NB4 (cell line): ENCODE measurements around the gene PLA2G2F.

Experiments used
- MYC ChIP-seq: IDR thresholded peaks from 2 replicates; pipeline ENCODE4 v1.6.1; 2011; ENCODE audit warnings: low read depth, low read length
- POLR2A ChIP-seq: IDR thresholded peaks from 2 replicates; pipeline ENCODE4 v1.6.1; 2011; ENCODE audit warnings: mild to moderate bottlenecking; ENCODE audit not compliant: insufficient read length; ENCODE audit errors: extremely low read depth
- TF ChIP-seq, protein P1 (sequence below): IDR thresholded peaks from one replicate; pipeline ENCODE4 v1.5.1; 2012; ENCODE audit warnings: low read depth, low read length
- TF ChIP-seq, protein P2 (sequence below): IDR thresholded peaks from 2 replicates; pipeline ENCODE4 v1.6.1; 2011; ENCODE audit warnings: low read depth, low read length

DNA sequence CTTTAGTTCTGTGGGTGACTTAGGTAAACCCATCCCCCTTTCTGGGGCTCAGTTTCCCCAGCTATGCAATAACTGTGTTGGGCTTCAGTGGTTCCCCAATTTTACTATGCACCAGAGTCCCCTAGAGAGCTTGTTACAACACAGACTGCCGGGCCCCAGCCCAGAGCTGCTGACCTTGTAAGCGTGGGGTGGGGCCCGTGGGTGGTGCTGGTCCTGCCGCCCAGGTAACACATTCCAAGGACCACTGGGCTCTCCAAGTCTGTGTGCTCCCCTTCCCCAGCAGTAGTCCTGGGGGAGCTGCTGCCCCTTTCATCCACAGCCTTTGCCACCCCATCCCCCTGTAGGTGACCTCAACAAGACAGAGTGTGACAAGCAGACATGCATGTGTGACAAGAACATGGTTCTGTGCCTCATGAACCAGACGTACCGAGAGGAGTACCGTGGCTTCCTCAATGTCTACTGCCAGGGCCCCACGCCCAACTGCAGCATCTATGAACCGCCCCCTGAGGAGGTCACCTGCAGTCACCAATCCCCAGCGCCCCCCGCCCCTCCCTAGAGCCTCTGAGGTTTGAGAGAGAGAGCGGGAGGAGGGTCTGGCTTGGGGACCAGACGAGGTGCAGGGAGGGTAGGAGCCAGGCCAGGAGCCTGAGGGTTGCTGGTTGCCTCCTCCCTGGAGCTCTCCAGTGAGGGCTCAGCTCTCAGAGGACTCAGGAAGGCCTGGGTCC lies 8.9 kb downstream of the PLA2G2F start:
- no peak for TF ChIP-seq POLR2A
- TF ChIP-seq, protein P1, sequence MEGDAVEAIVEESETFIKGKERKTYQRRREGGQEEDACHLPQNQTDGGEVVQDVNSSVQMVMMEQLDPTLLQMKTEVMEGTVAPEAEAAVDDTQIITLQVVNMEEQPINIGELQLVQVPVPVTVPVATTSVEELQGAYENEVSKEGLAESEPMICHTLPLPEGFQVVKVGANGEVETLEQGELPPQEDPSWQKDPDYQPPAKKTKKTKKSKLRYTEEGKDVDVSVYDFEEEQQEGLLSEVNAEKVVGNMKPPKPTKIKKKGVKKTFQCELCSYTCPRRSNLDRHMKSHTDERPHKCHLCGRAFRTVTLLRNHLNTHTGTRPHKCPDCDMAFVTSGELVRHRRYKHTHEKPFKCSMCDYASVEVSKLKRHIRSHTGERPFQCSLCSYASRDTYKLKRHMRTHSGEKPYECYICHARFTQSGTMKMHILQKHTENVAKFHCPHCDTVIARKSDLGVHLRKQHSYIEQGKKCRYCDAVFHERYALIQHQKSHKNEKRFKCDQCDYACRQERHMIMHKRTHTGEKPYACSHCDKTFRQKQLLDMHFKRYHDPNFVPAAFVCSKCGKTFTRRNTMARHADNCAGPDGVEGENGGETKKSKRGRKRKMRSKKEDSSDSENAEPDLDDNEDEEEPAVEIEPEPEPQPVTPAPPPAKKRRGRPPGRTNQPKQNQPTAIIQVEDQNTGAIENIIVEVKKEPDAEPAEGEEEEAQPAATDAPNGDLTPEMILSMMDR = no peak
- no peak for TF ChIP-seq MYC
- TF ChIP-seq, protein P2, sequence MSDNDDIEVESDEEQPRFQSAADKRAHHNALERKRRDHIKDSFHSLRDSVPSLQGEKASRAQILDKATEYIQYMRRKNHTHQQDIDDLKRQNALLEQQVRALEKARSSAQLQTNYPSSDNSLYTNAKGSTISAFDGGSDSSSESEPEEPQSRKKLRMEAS = no peak
